Cerebellar nuclear complex (tissue), 1 donor: ENCODE results near the gene NUP155.
"Not testable (repeated sequence)": the region's sequence is repeated elsewhere in the genome, so short reads cannot be mapped to it uniquely, and the experiment has no call there.

Experiments
- DNase-seq, 2 experiments: peaks; one replicate each; lab custom pipeline; 2025; lab: John Stamatoyannopoulos, UW

The NUP155 gene

GRCh38 chr5:37275511-37275910 lies 95.4 kb downstream of the NUP155 start:
- no peak for DNase-seq

GRCh38 chr5:37272511-37272910 lies 98.4 kb downstream of the NUP155 start:
- no peak for DNase-seq

- DNase-seq = not testable (repeated sequence)
Measured at GRCh38 chr5:37268100-37268499, 102.8 kb downstream of the NUP155 start.

- DNase-seq = no peak
Measured at GRCh38 chr5:37255774-37256358, 115.0 kb downstream of the NUP155 start.

- DNase-seq = no peak
Measured at GRCh38 chr5:37254581-37254980, 116.3 kb downstream of the NUP155 start.

GRCh38 chr5:37251665-37252064 lies 119.2 kb downstream of the NUP155 start:
- no peak for DNase-seq

- no peak for DNase-seq
Measured at GRCh38 chr5:37249815-37250164, 121.1 kb downstream of the NUP155 start.

- DNase-seq = peak in 1 of 2 experiments; percentile 8
Measured at GRCh38 chr5:37248970-37249814, 121.7 kb downstream of the NUP155 start, which contains the start of gene CPLANE1. Gene CPLANE1, minus strand, starts transcription at chr5:37249376. Its CDS starts 1,678 bp downstream, at chr5:37247698.

- no peak for DNase-seq
Measured at GRCh38 chr5:37248421-37248969, 122.4 kb downstream of the NUP155 start.

GRCh38 chr5:37247496-37247895 lies 123.4 kb downstream of the NUP155 start:
- no peak for DNase-seq

- DNase-seq = no peak
Measured at GRCh38 chr5:37247036-37247435, 123.9 kb downstream of the NUP155 start.
